ENCODE measurements around the gene PSMG4.

The PSMG4 gene

DNA sequence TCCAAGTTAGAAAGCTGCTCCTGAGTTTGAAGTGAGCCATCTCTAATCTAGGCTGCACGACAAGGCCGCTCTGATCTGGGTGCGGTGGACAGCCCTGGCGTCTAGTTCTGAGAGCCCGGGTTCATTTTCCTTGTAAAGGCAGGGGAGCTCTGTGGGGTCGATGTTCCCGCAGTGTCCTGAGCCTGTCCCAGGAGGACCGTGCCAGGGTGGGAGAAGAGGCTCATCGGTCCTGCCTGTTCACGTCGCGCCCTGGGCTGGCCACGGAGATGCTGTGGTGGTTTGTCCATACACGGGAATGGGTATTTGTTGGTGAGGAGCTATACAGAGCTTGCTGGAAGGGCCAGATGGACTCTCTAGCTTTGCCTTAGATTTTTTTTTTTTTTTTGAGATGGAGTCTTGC is 27.0 kb downstream of the PSMG4 start:
- Mint-ChIP-seq H3K4me1 (peaks cover 13% of the 10 kb centered on the region), H3K27me3 (no peaks in the 10 kb centered on the region), H3K27ac (no peak overlapping the region), H3K4me3 (no peak overlapping the region), H3K9me3 (no peaks in the 10 kb centered on the region), H3K36me3 (peaks cover 6% of the 10 kb centered on the region)
- ATAC-seq = no peak

DNA sequence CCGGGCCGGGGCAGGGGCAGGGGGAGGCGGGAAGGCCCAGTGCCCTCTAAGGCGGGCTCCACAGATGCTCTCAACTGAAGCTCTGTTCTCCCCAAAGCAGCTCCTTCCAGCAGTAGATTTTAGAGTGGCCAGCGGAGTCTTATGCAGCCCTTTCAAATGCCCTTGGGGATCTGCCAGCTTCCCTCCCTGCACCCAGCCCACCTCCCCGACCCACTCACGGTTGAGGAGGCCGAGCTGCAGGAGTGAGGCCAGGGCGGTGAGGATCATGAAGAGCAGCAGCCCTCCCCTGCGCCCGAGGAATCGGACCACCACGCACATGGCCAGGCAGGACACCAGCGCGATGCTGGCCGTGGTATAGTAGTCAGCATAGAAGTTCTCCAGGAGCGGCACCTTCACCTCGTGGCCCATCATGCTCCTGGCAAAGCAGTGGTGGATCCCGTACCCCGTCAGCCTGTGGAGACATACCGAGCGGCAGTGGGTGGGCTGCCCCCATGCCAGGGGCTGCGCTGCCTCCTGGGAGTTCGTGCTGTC is 28.0 kb downstream of the PSMG4 start:
- H3K4me3 Mint-ChIP-seq = no peak overlapping the region
- H3K36me3 Mint-ChIP-seq = peaks cover 6% of the 10 kb centered on the region
- H3K9me3 Mint-ChIP-seq = no peaks in the 10 kb centered on the region
- H3K27me3 Mint-ChIP-seq = no peaks in the 10 kb centered on the region
- no peak overlapping the region for H3K27ac Mint-ChIP-seq
- peaks cover 13% of the 10 kb centered on the region for H3K4me1 Mint-ChIP-seq
- ATAC-seq = no peak

DNA sequence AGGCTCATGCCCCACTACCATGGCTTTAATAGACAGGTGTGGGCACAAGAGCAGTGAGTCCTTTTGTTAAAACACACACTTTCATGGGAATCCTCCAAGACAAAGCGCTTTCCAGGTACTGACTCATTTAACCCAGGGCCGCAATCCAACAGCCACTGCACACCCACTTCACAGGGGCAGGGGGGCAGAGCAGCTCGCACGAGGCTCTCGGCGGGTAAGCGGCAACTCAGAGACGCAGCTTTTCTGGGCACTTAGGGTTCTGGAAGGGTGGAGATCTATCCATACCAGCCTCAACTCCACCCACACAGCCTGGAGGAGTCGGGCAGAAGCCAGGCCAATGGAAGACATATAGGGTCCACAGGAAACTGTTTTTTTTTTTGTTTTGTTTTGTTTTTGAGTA is 28.6 kb downstream of the PSMG4 start:
- no peaks in the 10 kb centered on the region for H3K27me3 Mint-ChIP-seq
- H3K27ac Mint-ChIP-seq = no peak overlapping the region
- H3K36me3 Mint-ChIP-seq = peaks cover 6% of the 10 kb centered on the region
- no peak overlapping the region for H3K4me3 Mint-ChIP-seq
- no peak for ATAC-seq
- no peaks in the 10 kb centered on the region for H3K9me3 Mint-ChIP-seq
- H3K4me1 Mint-ChIP-seq = peaks cover 13% of the 10 kb centered on the region

DNA sequence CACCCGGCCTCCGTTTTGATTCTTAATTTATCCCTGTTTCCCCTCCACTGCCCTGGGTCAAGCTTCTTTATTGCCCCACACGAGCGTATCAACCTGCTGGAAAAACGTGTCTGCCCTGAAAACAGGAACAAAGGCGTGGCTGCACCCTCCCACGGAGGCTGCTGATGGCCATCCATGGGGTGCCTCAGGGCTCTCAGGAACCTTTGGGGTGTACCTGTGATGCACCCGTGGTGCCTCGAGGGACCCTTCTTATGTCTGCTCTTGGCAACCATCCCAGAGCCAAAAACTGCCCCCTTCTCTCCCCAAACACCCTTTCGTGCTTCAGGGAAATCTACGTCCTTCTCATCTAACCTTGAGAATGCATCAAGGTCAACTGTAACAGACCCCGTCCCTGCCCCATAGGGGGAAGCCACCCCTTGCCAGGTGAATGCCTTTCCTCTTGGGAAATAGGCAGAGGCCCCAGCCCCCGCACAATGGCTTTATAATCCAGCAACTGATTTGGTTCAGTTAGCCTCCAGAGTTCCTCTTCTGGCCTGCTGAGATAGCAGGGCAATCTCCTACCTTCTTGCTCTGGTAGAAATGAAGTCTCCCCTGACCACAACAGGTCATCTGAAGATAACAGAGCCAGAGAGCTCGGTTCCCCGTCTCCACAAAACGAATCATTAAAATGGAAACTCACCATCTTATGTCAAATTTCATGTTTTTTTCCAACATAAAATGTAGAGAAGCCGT is 29.4 kb downstream of the PSMG4 start:
- Mint-ChIP-seq H3K4me1 (peaks cover 13% of the 10 kb centered on the region), H3K4me3 (no peak overlapping the region), H3K27ac (no peak overlapping the region), H3K27me3 (no peaks in the 10 kb centered on the region), H3K9me3 (no peaks in the 10 kb centered on the region), H3K36me3 (no peaks in the 10 kb centered on the region)
- ATAC-seq = no peak

DNA sequence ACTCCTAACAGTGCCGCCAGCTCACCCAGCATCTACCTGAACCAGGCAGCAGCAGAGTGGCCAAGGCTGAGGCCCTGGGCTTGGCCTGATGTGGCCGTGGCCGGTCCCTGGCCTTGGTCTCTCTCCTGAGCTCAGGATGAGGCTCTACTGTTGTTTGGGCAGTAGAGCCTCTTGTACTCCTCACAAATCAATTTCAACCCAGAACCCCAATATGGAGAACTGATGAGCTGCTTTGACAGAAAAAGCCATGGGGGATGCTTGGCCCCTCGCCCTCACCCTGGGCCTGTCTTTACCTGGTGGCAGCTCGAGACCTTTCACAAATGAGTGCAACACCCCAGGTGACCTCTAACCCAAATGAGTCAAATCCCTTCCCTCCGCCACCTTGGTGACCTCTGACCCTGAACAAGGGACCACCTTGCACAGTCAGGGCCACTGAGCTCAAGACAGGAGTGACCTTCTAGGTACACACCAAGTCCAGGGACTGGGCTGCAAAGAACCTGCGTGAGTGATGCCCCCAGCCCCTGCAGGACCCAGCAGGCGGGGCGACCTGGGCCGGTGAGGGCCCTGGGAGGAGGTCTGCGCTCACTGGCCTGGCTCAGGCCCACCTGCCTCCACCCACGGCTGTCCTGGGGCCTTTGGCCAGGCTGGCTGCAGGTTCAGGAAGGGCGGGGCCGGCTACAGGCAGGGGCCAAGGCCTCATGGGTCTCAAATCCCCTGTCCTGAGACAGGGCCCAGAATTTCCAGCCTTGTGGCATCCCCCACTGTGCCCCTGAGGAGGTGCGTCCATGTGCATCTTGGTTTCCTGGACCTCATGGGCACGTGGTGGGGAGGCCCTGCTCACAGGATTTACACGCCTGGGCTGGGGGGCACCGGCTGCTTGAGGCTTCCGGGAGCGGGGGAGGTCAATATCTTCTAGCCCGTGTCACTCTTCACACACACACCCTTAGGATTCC is 30.2 kb downstream of the PSMG4 start:
- no peak for ATAC-seq
- no peaks in the 10 kb centered on the region for H3K36me3 Mint-ChIP-seq
- no peaks in the 10 kb centered on the region for H3K9me3 Mint-ChIP-seq
- no peak overlapping the region for H3K4me3 Mint-ChIP-seq
- no peak overlapping the region for H3K27ac Mint-ChIP-seq
- H3K27me3 Mint-ChIP-seq = no peaks in the 10 kb centered on the region
- peaks cover 13% of the 10 kb centered on the region for H3K4me1 Mint-ChIP-seq

DNA sequence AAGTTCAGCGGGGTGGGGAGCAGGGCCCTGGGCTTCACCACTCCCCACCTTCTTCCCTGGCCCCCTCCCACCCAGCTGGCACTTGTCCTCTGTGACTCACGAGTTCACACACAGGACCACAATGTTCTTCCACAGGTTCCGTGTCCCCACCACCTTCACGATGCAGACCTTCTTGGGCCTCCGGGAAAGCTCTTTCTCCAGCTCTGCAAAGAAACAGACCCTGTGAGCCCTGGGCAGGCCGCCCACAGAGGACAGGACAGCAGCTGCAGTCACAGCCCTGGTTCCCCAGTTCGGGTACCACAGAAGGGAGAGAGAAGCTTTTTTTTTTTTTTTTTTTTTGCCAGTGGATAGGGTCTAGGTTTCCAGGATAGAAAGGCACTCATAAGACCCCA is 30.9 kb downstream of the PSMG4 start:
- no peaks in the 10 kb centered on the region for H3K9me3 Mint-ChIP-seq
- H3K4me1 Mint-ChIP-seq = peaks cover 13% of the 10 kb centered on the region
- H3K27ac Mint-ChIP-seq = no peak overlapping the region
- ATAC-seq = peak; percentile 12
- no peak overlapping the region for H3K4me3 Mint-ChIP-seq
- H3K27me3 Mint-ChIP-seq = peaks cover 6% of the 10 kb centered on the region
- H3K36me3 Mint-ChIP-seq = no peaks in the 10 kb centered on the region

DNA sequence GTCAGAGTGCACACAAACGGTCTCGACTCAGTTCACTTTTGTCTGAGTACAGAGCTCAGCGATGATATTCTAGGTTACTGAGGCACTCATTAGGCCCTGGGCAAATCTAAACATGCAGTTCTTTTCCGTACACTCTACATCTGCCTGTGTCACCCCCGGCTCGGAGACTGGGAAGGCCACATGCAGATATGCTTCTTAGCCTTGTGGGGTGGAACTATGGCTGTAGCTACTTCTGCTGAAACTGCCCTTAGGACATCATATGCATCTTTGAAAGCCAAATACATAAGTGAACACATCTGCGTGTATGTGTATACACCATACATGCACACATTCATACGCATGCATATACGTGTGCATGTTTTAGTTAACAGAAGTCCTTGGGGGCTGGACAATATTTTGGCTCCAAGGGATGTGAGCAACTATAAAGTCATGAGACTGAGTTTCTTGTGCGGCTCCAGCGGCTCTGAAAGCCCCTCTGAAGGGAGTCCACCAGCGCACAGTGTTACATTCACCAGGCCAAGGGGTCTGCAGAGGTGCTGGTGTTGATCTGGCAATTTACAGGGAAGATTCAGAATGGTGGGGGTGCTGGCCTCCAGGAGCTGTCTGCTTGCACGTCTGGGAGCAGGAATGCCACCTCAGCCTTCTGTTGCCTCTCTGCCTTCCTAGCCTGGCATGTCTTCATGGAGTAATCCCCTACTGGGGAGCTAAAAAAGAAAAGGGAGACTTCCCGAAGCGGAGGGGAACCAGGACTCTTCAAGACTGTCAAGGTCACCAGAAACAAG is 31.6 kb downstream of the PSMG4 start:
- Mint-ChIP-seq H3K4me3 (no peak overlapping the region), H3K36me3 (no peaks in the 10 kb centered on the region), H3K27ac (no peak overlapping the region), H3K4me1 (peaks cover 13% of the 10 kb centered on the region), H3K27me3 (peaks cover 12% of the 10 kb centered on the region), H3K9me3 (no peaks in the 10 kb centered on the region)
- ATAC-seq = no peak

DNA sequence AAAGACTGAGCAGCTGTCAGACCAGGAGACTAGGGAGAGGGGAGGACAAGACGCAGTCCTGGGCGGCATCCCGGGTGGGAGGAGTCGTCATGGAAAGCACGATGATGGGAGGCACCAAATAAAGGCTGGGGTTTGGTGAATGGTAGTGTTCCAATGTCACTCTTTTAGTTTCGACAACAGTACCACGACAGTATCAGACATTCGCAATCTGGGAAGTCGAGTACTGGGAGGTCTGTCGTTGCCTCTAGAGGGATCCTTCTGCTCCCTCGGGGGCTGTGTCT is 32.1 kb downstream of the PSMG4 start:
- no peak for ATAC-seq
- no peaks in the 10 kb centered on the region for H3K9me3 Mint-ChIP-seq
- H3K4me3 Mint-ChIP-seq = no peak overlapping the region
- peaks cover 17% of the 10 kb centered on the region for H3K27me3 Mint-ChIP-seq
- H3K36me3 Mint-ChIP-seq = no peaks in the 10 kb centered on the region
- H3K4me1 Mint-ChIP-seq = peaks cover 13% of the 10 kb centered on the region
- H3K27ac Mint-ChIP-seq = no peak overlapping the region

DNA sequence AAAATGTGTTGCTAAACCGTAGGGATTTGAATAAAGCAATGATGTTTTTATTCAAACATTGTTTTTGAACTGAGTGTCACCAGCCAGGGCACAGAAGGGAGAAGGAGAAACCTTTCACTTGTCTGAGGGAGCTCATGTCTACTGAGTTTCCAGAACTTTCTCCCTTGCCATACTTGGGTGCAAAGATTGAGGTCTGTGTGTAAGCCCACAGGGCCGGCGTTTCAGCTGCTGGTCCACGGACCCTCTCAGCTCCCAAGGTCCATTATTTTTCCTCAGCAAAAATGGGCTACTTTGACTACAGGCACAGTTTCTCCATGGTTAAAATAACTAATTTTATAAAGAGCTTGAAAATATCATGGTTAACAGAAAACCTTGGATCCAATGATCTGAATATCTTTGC is 32.6 kb downstream of the PSMG4 start:
- Mint-ChIP-seq H3K27me3 (peaks cover 17% of the 10 kb centered on the region), H3K4me1 (peaks cover 13% of the 10 kb centered on the region), H3K36me3 (no peaks in the 10 kb centered on the region), H3K4me3 (no peak overlapping the region), H3K27ac (no peak overlapping the region), H3K9me3 (no peaks in the 10 kb centered on the region)
- ATAC-seq = no peak

DNA sequence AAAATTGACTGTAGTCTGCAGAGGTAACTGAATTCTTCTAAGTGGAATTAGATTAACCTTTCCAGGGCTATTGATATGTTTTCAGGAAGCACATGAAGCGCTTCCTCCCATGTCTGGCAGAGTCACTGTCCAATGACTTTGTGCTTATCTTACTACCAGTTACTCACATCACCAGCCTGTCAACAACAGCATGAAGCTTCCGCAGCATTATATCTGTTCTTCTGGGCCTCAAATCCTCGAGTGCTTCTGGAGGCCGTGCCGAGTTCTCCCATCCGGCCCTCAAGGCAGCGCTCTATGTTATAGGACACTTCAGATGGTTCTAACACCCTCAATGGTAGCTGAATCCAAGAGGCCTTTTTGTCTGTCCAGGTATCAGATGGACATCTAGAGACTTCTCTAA is 33.2 kb downstream of the PSMG4 start:
- peaks cover 22% of the 10 kb centered on the region for H3K27me3 Mint-ChIP-seq
- no peak overlapping the region for H3K4me3 Mint-ChIP-seq
- no peak for ATAC-seq
- H3K4me1 Mint-ChIP-seq = peaks cover 13% of the 10 kb centered on the region
- no peak overlapping the region for H3K27ac Mint-ChIP-seq
- H3K36me3 Mint-ChIP-seq = no peaks in the 10 kb centered on the region
- H3K9me3 Mint-ChIP-seq = no peaks in the 10 kb centered on the region

DNA sequence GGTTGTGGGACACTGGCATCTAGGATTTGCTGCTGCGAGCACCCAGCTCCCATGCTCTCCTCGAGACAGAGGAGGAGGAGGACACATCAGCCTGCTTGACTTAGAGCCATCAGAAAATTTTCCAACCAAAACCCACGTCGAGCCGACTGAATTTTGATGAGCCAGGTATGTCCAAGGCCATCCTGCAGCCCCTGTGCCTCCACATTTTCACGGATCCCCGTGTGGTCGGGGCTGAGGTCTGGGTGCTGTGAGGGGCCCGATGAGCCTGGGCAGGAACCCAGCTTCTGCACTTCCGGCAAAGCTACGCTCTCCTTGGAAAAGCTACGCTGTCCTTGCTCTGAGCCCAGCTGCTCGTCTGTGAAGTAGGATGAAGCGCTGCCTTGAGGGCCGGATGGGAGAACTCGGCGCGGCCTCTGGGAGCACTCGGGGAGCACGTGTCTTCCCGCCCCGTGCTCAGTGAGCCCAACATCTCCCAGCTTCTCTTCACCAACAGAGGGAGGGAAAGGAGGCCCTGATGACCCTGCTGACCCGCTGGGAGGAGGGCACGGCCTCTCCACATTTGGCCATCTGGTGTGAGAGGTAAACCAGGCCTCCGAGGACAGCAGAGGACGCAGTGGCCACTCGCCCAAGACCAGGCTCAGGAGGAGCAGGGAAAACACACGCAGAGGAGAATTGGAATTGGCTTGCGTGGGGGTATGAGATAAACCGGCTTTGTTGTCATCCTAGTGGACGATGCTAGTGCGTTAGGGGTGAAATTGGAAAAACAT is 33.9 kb downstream of the PSMG4 start:
- H3K27me3 Mint-ChIP-seq = peaks cover 28% of the 10 kb centered on the region
- H3K27ac Mint-ChIP-seq = no peak overlapping the region
- no peak overlapping the region for H3K4me3 Mint-ChIP-seq
- no peaks in the 10 kb centered on the region for H3K36me3 Mint-ChIP-seq
- no peaks in the 10 kb centered on the region for H3K9me3 Mint-ChIP-seq
- ATAC-seq = no peak
- peaks cover 13% of the 10 kb centered on the region for H3K4me1 Mint-ChIP-seq

DNA sequence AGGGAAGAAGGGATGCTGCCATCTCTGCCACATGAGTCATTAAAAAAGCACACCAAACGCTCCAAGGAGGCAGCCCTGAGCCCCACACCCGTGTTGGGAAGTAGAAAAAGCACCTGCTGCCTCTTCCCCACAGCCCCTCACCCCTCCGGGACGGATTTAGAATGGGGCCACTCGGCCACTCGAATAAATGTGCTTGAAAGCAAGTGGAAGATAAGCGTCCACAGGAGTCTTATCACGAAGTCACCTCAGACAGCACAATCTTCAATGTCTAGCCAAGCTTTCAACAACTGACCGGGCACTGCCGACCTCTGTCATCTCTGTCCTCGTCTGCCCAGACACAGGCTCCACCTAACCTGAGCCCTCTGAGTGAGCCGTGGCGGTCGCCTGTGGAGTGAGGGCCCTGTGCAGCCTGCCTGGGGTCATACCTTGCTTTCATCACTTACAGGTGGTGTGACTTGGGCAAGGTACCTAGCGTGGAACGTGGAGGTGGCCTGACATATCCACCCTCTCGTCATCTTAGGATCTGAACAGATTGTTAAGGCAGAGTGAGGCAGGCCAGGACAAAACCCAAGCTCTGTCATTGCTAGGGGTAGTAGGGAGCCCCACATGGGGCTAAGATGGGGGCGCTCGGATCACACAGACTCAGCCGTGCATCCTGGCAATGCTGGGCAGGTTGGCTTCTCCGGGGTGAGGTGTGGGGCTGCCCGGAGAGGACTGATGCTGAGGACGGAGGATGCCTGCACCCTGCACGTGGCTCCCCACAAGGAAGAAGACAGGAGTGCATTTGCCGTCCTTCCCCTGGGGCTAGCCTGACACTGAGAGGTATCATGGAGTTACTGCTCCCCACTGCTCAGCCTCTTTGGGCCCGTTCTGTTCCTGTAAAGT is 34.8 kb downstream of the PSMG4 start:
- Mint-ChIP-seq H3K27ac (no peak overlapping the region), H3K9me3 (no peaks in the 10 kb centered on the region), H3K4me3 (no peak overlapping the region), H3K4me1 (peaks cover 7% of the 10 kb centered on the region), H3K27me3 (peaks cover 37% of the 10 kb centered on the region), H3K36me3 (no peaks in the 10 kb centered on the region)
- no peak for ATAC-seq

DNA sequence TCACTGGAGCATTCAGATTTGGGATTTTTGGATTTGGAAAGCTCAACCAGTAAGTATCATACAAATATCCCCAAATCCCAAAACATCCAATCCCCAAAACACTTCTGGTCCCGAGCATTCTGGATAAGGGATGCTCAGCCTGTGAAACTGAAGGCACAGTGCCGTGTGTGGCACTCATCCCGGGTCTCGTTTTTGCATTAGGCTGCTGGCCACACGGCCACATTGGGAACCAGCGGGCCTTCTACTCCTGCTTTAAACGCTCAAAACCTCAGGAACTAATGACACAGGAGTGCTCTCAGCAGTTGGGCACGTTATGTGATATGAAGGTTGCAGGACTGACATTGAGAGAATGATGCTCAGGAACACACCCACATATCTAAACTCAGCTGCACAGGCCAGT is 35.6 kb downstream of the PSMG4 start:
- no peak for ATAC-seq
- peaks cover 38% of the 10 kb centered on the region for H3K27me3 Mint-ChIP-seq
- no peak overlapping the region for H3K27ac Mint-ChIP-seq

More for the DNA sequence above, 35.6 kb downstream of the PSMG4 start:
- Mint-ChIP-seq H3K4me1 (peaks cover 7% of the 10 kb centered on the region), H3K4me3 (no peak overlapping the region), H3K36me3 (no peaks in the 10 kb centered on the region), H3K9me3 (no peaks in the 10 kb centered on the region)

Data from stimulated activated memory B cell treated with anti-CD40 and anti-IgM and Interleukin-4, amounts not matched to agents 10 μg/mL and 1 μg/mL and 100 μg/mL, for 72 hours (primary cell).